K562 (cell line): ENCODE measurements around the gene EOLA1.
"Not testable (repeated sequence)": the region's sequence is repeated elsewhere in the genome, so short reads cannot be mapped to it uniquely, and the experiment has no call there.

Experiments
- CREB1 ChIP-seq, 2 experiments: sonication (generic) in 1 of 2; formaldehyde crosslinking in 1 of 2; IDR thresholded peaks; 2 replicates each; pipeline versions ENCODE4 v1.6.1 to v1.8.0; 2012 to 2022; ENCODE audit warnings: inconsistent platforms in 1 of 2, mild to moderate bottlenecking in 1 of 2, missing genetic modification reagents in 1 of 2, moderate library complexity in 1 of 2
- EP300 ChIP-seq: IDR thresholded peaks from 2 replicates; pipeline ENCODE4 v1.6.1; 2012; ENCODE audit warnings: low read length, improper control_type of control experiment
- FOS ChIP-seq: IDR thresholded peaks from 3 replicates; pipeline ENCODE4 v1.6.1; 2011; ENCODE audit not compliant: insufficient read length; ENCODE audit errors: extremely low read depth
- IRF2 ChIP-seq: sonication (generic); formaldehyde crosslinking; IDR thresholded peaks from 2 replicates; pipeline ENCODE4 v1.8.1; 2022; ENCODE audit warnings: mild to moderate bottlenecking, missing genetic modification reagents
- NR2C2 ChIP-seq, 2 experiments: fragments of 200-800 bp in 1 of 2; sonication (Bioruptor generic) in 1 of 2; sonication (generic) in 1 of 2; formaldehyde crosslinking in 1 of 2; IDR thresholded peaks; 2 replicates each; pipeline versions ENCODE4 v1.6.1 to v1.8.0; 2016 to 2022; ENCODE audit warnings: mild to moderate bottlenecking in 1 of 2, missing compliant biosample characterization in 1 of 2, missing genetic modification characterization in 1 of 2, missing genetic modification reagents in 1 of 2
- SIN3A ChIP-seq, 2 experiments: fragments of 150-350 bp in 1 of 2; IDR thresholded peaks; 2 replicates each; pipeline ENCODE4 v1.6.1; 2011 to 2016; ENCODE audit warnings: borderline replicate concordance in 2 of 2, low read depth in 2 of 2, low read length in 2 of 2, mild to moderate bottlenecking in 2 of 2, moderate library complexity in 2 of 2; ENCODE audit not compliant: control insufficient read depth in 1 of 2
- ZEB2 ChIP-seq: fragments of 450-650 bp; IDR thresholded peaks from 2 replicates; pipeline ENCODE4 v1.6.1; 2016
- TF ChIP-seq, protein P1 (sequence below): fragments of 450-650 bp; formaldehyde crosslinking; IDR thresholded peaks from 2 replicates; pipeline ENCODE4 v1.4.0; 2022; ENCODE audit warnings: missing genetic modification characterization
- TF ChIP-seq, protein P2 (sequence below): sonication (generic); formaldehyde crosslinking; IDR thresholded peaks from 2 replicates; pipeline ENCODE4 v1.8.1; 2022; ENCODE audit warnings: missing genetic modification reagents
- TF ChIP-seq, protein P3 (sequence below), 3 experiments: IDR thresholded peaks in 2 of 3; conservative IDR thresholded peaks in 1 of 3; 2 replicates each; pipeline ENCODE4 v1.5.1; 2011 to 2012; ENCODE audit warnings: low read length in 3 of 3, mild to moderate bottlenecking in 3 of 3, control low read depth in 2 of 3, improper control_type of control experiment in 1 of 3, inconsistent platforms in 1 of 3, low read depth in 1 of 3, mixed read lengths in 1 of 3, moderate library complexity in 1 of 3; ENCODE audit not compliant: insufficient read depth in 2 of 3

DNA sequence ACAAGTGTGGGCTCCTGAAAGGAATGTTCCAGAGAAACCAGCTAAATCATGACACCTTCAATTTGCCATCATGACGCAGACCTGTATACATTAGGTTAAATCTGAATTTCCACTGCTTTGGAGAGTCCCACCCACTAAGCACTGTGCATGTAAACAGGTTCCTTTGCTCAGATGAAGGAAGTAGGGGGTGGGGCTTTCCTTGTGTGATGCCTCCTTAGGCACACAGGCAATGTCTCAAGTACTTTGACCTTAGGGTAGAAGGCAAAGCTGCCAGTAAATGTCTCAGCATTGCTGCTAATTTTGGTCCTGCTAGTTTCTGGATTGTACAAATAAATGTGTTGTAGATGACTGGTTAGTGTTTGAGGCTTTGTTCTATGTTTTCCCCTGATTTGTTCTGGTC is 6.2 kb downstream of the EOLA1 start:
- TF ChIP-seq NR2C2 (CRISPR knock-in tag; IDR thresholded peaks at IDR 0.05); NR2C2 (tag; IDR thresholded peaks at IDR 0.05); ZEB2; IRF2 (CRISPR knock-in tag); CREB1 (IDR thresholded peaks at IDR 0.05); CREB1 (CRISPR knock-in tag; IDR thresholded peaks at IDR 0.05); FOS; EP300; SIN3A (IDR thresholded peaks at IDR 0.05; ENCODE audit: borderline replicate concordance in 2 of 2, control insufficient read depth in 1 of 2, low read depth in 2 of 2, low read length in 2 of 2): not testable (repeated sequence)
- TF ChIP-seq, protein P1, sequence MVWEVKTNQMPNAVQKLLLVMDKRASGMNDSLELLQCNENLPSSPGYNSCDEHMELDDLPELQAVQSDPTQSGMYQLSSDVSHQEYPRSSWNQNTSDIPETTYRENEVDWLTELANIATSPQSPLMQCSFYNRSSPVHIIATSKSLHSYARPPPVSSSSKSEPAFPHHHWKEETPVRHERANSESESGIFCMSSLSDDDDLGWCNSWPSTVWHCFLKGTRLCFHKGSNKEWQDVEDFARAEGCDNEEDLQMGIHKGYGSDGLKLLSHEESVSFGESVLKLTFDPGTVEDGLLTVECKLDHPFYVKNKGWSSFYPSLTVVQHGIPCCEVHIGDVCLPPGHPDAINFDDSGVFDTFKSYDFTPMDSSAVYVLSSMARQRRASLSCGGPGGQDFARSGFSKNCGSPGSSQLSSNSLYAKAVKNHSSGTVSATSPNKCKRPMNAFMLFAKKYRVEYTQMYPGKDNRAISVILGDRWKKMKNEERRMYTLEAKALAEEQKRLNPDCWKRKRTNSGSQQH = not testable (repeated sequence)
- TF ChIP-seq, protein P2, sequence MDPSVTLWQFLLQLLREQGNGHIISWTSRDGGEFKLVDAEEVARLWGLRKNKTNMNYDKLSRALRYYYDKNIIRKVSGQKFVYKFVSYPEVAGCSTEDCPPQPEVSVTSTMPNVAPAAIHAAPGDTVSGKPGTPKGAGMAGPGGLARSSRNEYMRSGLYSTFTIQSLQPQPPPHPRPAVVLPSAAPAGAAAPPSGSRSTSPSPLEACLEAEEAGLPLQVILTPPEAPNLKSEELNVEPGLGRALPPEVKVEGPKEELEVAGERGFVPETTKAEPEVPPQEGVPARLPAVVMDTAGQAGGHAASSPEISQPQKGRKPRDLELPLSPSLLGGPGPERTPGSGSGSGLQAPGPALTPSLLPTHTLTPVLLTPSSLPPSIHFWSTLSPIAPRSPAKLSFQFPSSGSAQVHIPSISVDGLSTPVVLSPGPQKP (CRISPR knock-in tag) = not testable (repeated sequence)
- TF ChIP-seq, protein P3, sequence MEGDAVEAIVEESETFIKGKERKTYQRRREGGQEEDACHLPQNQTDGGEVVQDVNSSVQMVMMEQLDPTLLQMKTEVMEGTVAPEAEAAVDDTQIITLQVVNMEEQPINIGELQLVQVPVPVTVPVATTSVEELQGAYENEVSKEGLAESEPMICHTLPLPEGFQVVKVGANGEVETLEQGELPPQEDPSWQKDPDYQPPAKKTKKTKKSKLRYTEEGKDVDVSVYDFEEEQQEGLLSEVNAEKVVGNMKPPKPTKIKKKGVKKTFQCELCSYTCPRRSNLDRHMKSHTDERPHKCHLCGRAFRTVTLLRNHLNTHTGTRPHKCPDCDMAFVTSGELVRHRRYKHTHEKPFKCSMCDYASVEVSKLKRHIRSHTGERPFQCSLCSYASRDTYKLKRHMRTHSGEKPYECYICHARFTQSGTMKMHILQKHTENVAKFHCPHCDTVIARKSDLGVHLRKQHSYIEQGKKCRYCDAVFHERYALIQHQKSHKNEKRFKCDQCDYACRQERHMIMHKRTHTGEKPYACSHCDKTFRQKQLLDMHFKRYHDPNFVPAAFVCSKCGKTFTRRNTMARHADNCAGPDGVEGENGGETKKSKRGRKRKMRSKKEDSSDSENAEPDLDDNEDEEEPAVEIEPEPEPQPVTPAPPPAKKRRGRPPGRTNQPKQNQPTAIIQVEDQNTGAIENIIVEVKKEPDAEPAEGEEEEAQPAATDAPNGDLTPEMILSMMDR (IDR thresholded peaks at IDR 0.05 in 2 of 3, conservative IDR thresholded peaks at IDR 0.05 in 1 of 3; ENCODE audit: insufficient read depth in 2 of 3, low read depth in 1 of 3, low read length in 3 of 3) = not testable (repeated sequence)
